ENCODE results near the gene NANOGP8.

DNA sequence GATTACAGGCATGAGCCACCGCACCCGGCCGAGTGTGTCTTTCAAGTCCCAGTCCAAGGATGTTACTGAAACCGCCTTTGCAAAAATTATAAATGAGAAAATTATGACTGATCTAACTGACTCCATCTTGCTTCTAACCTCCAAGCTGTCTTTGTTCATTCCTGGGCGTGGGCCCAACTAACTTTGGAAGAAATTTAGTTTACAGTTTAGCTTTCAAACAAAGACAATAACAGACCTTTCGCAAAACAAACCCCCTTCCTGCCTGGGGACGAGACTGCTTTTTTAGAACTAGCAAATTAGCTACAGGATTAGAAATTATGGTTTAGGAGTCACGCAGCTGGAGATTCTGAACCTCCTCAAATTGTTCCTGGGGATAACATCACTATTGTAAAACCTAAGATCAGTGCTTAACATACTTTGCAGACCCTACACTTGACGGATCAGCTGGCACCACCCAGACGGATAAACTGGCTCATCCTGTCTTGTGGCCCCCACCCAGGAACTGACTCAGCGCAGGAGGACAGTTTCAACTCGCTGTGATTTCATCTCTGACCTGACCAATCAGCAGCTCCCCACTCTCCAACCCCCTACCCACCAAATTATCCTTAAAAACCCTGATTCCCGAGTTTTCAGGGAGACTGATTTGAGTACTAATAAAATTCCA, 23.8 kb downstream of the NANOGP8 start:
- TF ChIP-seq, protein P1, sequence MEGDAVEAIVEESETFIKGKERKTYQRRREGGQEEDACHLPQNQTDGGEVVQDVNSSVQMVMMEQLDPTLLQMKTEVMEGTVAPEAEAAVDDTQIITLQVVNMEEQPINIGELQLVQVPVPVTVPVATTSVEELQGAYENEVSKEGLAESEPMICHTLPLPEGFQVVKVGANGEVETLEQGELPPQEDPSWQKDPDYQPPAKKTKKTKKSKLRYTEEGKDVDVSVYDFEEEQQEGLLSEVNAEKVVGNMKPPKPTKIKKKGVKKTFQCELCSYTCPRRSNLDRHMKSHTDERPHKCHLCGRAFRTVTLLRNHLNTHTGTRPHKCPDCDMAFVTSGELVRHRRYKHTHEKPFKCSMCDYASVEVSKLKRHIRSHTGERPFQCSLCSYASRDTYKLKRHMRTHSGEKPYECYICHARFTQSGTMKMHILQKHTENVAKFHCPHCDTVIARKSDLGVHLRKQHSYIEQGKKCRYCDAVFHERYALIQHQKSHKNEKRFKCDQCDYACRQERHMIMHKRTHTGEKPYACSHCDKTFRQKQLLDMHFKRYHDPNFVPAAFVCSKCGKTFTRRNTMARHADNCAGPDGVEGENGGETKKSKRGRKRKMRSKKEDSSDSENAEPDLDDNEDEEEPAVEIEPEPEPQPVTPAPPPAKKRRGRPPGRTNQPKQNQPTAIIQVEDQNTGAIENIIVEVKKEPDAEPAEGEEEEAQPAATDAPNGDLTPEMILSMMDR (optimal IDR thresholded peaks at IDR 0.05 in 1 of 3, IDR thresholded peaks at IDR 0.05 in 1 of 3, conservative IDR thresholded peaks at IDR 0.05 in 1 of 3; ENCODE audit: extremely low read depth in 1 of 3, insufficient read depth in 2 of 3, low read length in 3 of 3), result no peak
- no peak for TF ChIP-seq EZH2 (IDR thresholded peaks at IDR 0.05; ENCODE audit: low read length)

Measured in keratinocyte (primary cell).